Measurements from ENCODE around the gene WNT4. TPM values are rescaled to one million over a fixed set of nuclear protein-coding genes. Genes with fewer than 3 reads are reported as not detected.

The WNT4 gene
- total RNA-seq, 1 donor from 2014 or later: 2.8 TPM

GRCh38 chr1:22132517-22133235, 10.2 kb downstream of the WNT4 start:
- peak; percentile 94 for DNase-seq (ENCODE audit: low read depth)

- peak; percentile 57 for DNase-seq (ENCODE audit: low read depth)
Observed at GRCh38 chr1:22131875-22132486, 10.9 kb downstream of the WNT4 start.

GRCh38 chr1:22131062-22131461, 11.8 kb downstream of the WNT4 start:
- no peak for DNase-seq (ENCODE audit: low read depth)

- no peak for DNase-seq (ENCODE audit: low read depth)
Observed at GRCh38 chr1:22129501-22130117, 13.3 kb downstream of the WNT4 start.

GRCh38 chr1:22128392-22128791, 14.5 kb downstream of the WNT4 start:
- DNase-seq (ENCODE audit: low read depth): no peak

GRCh38 chr1:22127731-22128130, 15.2 kb downstream of the WNT4 start:
- DNase-seq (ENCODE audit: low read depth): no peak

GRCh38 chr1:22127248-22127647, 15.6 kb downstream of the WNT4 start:
- no peak for DNase-seq (ENCODE audit: low read depth)

GRCh38 chr1:22126531-22126930, 16.4 kb downstream of the WNT4 start:
- DNase-seq (ENCODE audit: low read depth): no peak

- no peak for DNase-seq (ENCODE audit: low read depth)
Observed at GRCh38 chr1:22124592-22125229, 18.2 kb downstream of the WNT4 start.

GRCh38 chr1:22123901-22124404, 18.9 kb downstream of the WNT4 start:
- DNase-seq (ENCODE audit: low read depth): no peak

GRCh38 chr1:22123071-22123390, 19.9 kb downstream of the WNT4 start:
- no peak for DNase-seq (ENCODE audit: low read depth)

GRCh38 chr1:22122273-22123070, 20.4 kb downstream of the WNT4 start:
- DNase-seq (ENCODE audit: low read depth): no peak

GRCh38 chr1:22121421-22121911, 21.4 kb downstream of the WNT4 start:
- no peak for DNase-seq (ENCODE audit: low read depth)

GRCh38 chr1:22120469-22120790, 22.5 kb downstream of the WNT4 start:
- DNase-seq (ENCODE audit: low read depth): no peak

- no peak for DNase-seq (ENCODE audit: low read depth)
Observed at GRCh38 chr1:22119626-22120468, 23.1 kb downstream of the WNT4 start.

- no peak for DNase-seq (ENCODE audit: low read depth)
Observed at GRCh38 chr1:22118291-22118992, 24.5 kb downstream of the WNT4 start.

- peak; percentile 68 for DNase-seq (ENCODE audit: low read depth)
Observed at GRCh38 chr1:22117851-22118250, 25.0 kb downstream of the WNT4 start.

GRCh38 chr1:22117238-22117637, 25.7 kb downstream of the WNT4 start:
- DNase-seq (ENCODE audit: low read depth): no peak

GRCh38 chr1:22115286-22115685, 27.6 kb downstream of the WNT4 start:
- DNase-seq (ENCODE audit: low read depth): no peak
